MM.1S (cell line): ENCODE data around the gene BHLHA15.
"Not testable (repeated sequence)": the region's sequence is repeated elsewhere in the genome, so short reads cannot be mapped to it uniquely, and the experiment has no call there.

Experiments used
- DNase-seq: peaks from one replicate; pipeline ENCODE4 v3.0.0-alpha.2; 2015
- H2AFZ ChIP-seq: fragments of 300-600 bp; sonication (generic); 2 replicates; pipeline ENCODE4 v1.6.0; 2016; ENCODE audit warnings: antibody characterized with exemption, low read length
- H3F3A ChIP-seq: fragments of 300-600 bp; sonication (generic); 2 replicates; pipeline ENCODE4 v1.6.1; 2016; ENCODE audit warnings: mild to moderate bottlenecking, antibody characterized with exemption, low read length, moderate library complexity, mixed read lengths; ENCODE audit not compliant: insufficient read depth
- H3K27ac ChIP-seq: fragments of 300-600 bp; sonication (generic); 2 replicates; pipeline ENCODE4 v1.5.1; 2016; ENCODE audit warnings: mild to moderate bottlenecking, low read length
- H3K27me3 ChIP-seq: fragments of 300-600 bp; sonication (generic); replicated peaks from 2 replicates; pipeline ENCODE4 v1.6.0; 2016; ENCODE audit warnings: low read length; ENCODE audit not compliant: insufficient read depth
- H3K36me3 ChIP-seq: fragments of 300-600 bp; sonication (generic); replicated peaks from 2 replicates; pipeline ENCODE4 v1.6.1; 2016; ENCODE audit warnings: mild to moderate bottlenecking, low read length, mixed read lengths; ENCODE audit not compliant: insufficient read depth
- H3K4me1 ChIP-seq: fragments of 300-600 bp; sonication (generic); 2 replicates; pipeline ENCODE4 v1.6.1; 2016; ENCODE audit warnings: low read length, mixed read lengths
- H3K4me2 ChIP-seq: fragments of 300-600 bp; sonication (generic); 2 replicates; pipeline ENCODE4 v1.6.0; 2016; ENCODE audit warnings: low read depth, low read length
- H3K4me3 ChIP-seq: fragments of 300-600 bp; sonication (generic); 2 replicates; pipeline ENCODE4 v1.5.1; 2016; ENCODE audit warnings: low read length, mixed read lengths
- H3K79me2 ChIP-seq: fragments of 300-600 bp; sonication (generic); 2 replicates; pipeline ENCODE4 v1.6.1; 2016; ENCODE audit warnings: mixed run types, low read length, mixed read lengths
- H3K9ac ChIP-seq: fragments of 300-600 bp; sonication (generic); 2 replicates; pipeline ENCODE4 v1.6.1; 2016; ENCODE audit warnings: low read length, mixed read lengths
- H3K9me2 ChIP-seq: fragments of 300-600 bp; sonication (generic); replicated peaks from 2 replicates; pipeline ENCODE4 v1.6.1; 2016; ENCODE audit warnings: mild to moderate bottlenecking, low read length, mixed read lengths; ENCODE audit not compliant: insufficient read depth
- H3K9me3 ChIP-seq: fragments of 300-600 bp; sonication (generic); replicated peaks from 2 replicates; pipeline ENCODE4 v1.6.1; 2016; ENCODE audit warnings: mild to moderate bottlenecking, low read length, mixed read lengths; ENCODE audit not compliant: insufficient read depth
- H4K20me1 ChIP-seq: fragments of 300-600 bp; sonication (generic); 2 replicates; pipeline ENCODE4 v1.6.1; 2016; ENCODE audit warnings: mild to moderate bottlenecking, low read length, moderate library complexity, mixed read lengths; ENCODE audit not compliant: insufficient read depth
- CTCF ChIP-seq: fragments of 300-600 bp; sonication (generic); IDR thresholded peaks from 2 replicates; pipeline ENCODE4 v1.5.1; 2016; ENCODE audit warnings: antibody characterized with exemption, low read length, mixed read lengths
- EZH2 ChIP-seq: fragments of 300-600 bp; sonication (generic); optimal IDR thresholded peaks from 2 replicates; pipeline ENCODE3; 2017; ENCODE audit warnings: low read depth, mild to moderate bottlenecking, antibody characterized with exemption, low read length, mixed read lengths
- EZH2phosphoT487 ChIP-seq: fragments of 300-600 bp; sonication (generic); IDR thresholded peaks from 2 replicates; pipeline ENCODE4 v1.6.1; 2018; ENCODE audit warnings: antibody characterized with exemption, low read length

The BHLHA15 gene

GRCh38 chr7:98215561-98216495, 4.6 kb downstream of the BHLHA15 start:
- H3K4me3 ChIP-seq: no peak overlapping the region
- DNase-seq: no peak
- no peaks in the 10 kb centered on the region for H3K36me3 ChIP-seq
- H3K27ac ChIP-seq: no peak overlapping the region
- peaks cover 25% of the 10 kb centered on the region for H3K79me2 ChIP-seq
- no peaks in the 10 kb centered on the region for H4K20me1 ChIP-seq
- peaks cover 7% of the 10 kb centered on the region; the same call in 1 of the 2 replicates for H3F3A ChIP-seq
- no peaks in the 10 kb centered on the region for H3K9me2 ChIP-seq
- TF ChIP-seq EZH2 (no peak), CTCF (no peak), EZH2phosphoT487 (no peak)
- H3K4me1 ChIP-seq: 0 out of 2 replicates have a peak, but pooled peaks cover 3% of the 10 kb centered on the region
- H3K9ac ChIP-seq: no peak overlapping the region
- no peaks in the 10 kb centered on the region for H3K27me3 ChIP-seq
- H2AFZ ChIP-seq: no peak overlapping the region
- no peaks in the 10 kb centered on the region for H3K9me3 ChIP-seq
- no peak overlapping the region for H3K4me2 ChIP-seq

- Histone ChIP-seq H3K36me3 (no peaks in the 10 kb centered on the region), H3K27me3 (no peaks in the 10 kb centered on the region), H3K4me1 (0 out of 2 replicates have a peak, but pooled peaks cover 3% of the 10 kb centered on the region), H3K9me2 (no peaks in the 10 kb centered on the region), H3F3A (peaks cover 7% of the 10 kb centered on the region; the same call in 1 of the 2 replicates), H3K9ac (no peak overlapping the region), H3K4me2 (no peak overlapping the region), H4K20me1 (no peaks in the 10 kb centered on the region), H3K27ac (no peak overlapping the region), H3K4me3 (no peak overlapping the region), H3K79me2 (peaks cover 17% of the 10 kb centered on the region), H2AFZ (no peak overlapping the region), H3K9me3 (no peaks in the 10 kb centered on the region)
- no peak for DNase-seq
- TF ChIP-seq EZH2phosphoT487: no peak
- no peak for TF ChIP-seq EZH2
- no peak for TF ChIP-seq CTCF
These were observed 5.8 kb downstream of the BHLHA15 start for GRCh38 chr7:98216941-98217622.

- H3K9me2 ChIP-seq: no peaks in the 10 kb centered on the region
- no peaks in the 10 kb centered on the region for H3K9me3 ChIP-seq
- no peak overlapping the region for H2AFZ ChIP-seq
- H4K20me1 ChIP-seq: no peaks in the 10 kb centered on the region
- H3K4me2 ChIP-seq: no peak overlapping the region
- H3K4me3 ChIP-seq: no peak overlapping the region
- TF ChIP-seq EZH2: no peak
- no peak for TF ChIP-seq EZH2phosphoT487
- no peak for TF ChIP-seq CTCF
- H3F3A ChIP-seq: peaks cover 7% of the 10 kb centered on the region; the same call in 1 of the 2 replicates
- no peaks in the 10 kb centered on the region for H3K36me3 ChIP-seq
- no peak overlapping the region for H3K27ac ChIP-seq
- H3K27me3 ChIP-seq: no peaks in the 10 kb centered on the region
- no peak overlapping the region for H3K9ac ChIP-seq
- H3K4me1 ChIP-seq: 0 out of 2 replicates have a peak, but pooled peaks cover 3% of the 10 kb centered on the region
- no peak for DNase-seq
- H3K79me2 ChIP-seq: peaks cover 10% of the 10 kb centered on the region
These were observed 6.7 kb downstream of the BHLHA15 start for GRCh38 chr7:98217623-98218582.

GRCh38 chr7:98219382-98219781, 8.1 kb downstream of the BHLHA15 start:
- not testable (repeated sequence) for H3K9me2 ChIP-seq, DNase-seq, H3K27me3 ChIP-seq, H3K4me3 ChIP-seq, H3K4me1 ChIP-seq, H3K9me3 ChIP-seq, H3K4me2 ChIP-seq, H3F3A ChIP-seq, H3K27ac ChIP-seq, H3K9ac ChIP-seq, H3K36me3 ChIP-seq, H4K20me1 ChIP-seq, H2AFZ ChIP-seq, H3K79me2 ChIP-seq
